Spleen (tissue), 7 donors: Measurements from ENCODE around the gene GCNT3.

Source experiments
- CTCF ChIP-seq, 11 experiments: fragments of 200-600 bp in 7 of 11; fragments of 450-650 bp in 4 of 11; sonication (generic) in 4 of 11; IDR thresholded peaks in 8 of 11; conservative IDR thresholded peaks in 3 of 11; 1 replicate in 7 of 11; 2 replicates in 4 of 11; pipeline versions ENCODE4 v1.4.0 to v1.8.0; 2016 to 2021; ENCODE audit warnings: antibody characterized with exemption in 11 of 11, inconsistent platforms in 4 of 11, mild to moderate bottlenecking in 1 of 11
- POLR2A ChIP-seq, 3 donors: fragments of 450-650 bp; IDR thresholded peaks; one replicate each; pipeline ENCODE4 v1.5.1; 2017; ENCODE audit warnings: antibody characterized with exemption in 3 of 3, mild to moderate bottlenecking in 1 of 3
- donor health status: DM: no; HTN: no; CAD: no; lungs with moderate emphysema.
- donor health status: DM: no; HTN: no; CAD: no.
- donor health status: DM: no; HTN: no; CAD: no.

- TF ChIP-seq CTCF (IDR thresholded peaks at IDR 0.05 in 8 of 11, conservative IDR thresholded peaks at IDR 0.05 in 3 of 11) (no peak), POLR2A (IDR thresholded peaks at IDR 0.05) (no peak)
These were observed 42.1 kb upstream of the GCNT3 start for GRCh38 chr15:59569477-59569876.
